ENCODE measurements around the gene NRF1. TPM values are rescaled to one million over a fixed set of nuclear protein-coding genes. Genes with fewer than 3 reads are reported as not detected.

The NRF1 gene
- total and polyA plus RNA-seq, 2 of the 8 experiments (the other 6 are each of a cell fraction or from before 2014, with no cell fraction given) = 18.2 to 21.4 TPM

- no peaks in the 10 kb centered on the region for H3K79me1 ChIP-seq (ENCODE audit: low read depth, low read length)
- H3K23ac ChIP-seq (ENCODE audit: insufficient read length) = no peak overlapping the region
- H3K27me3 ChIP-seq (replicated peaks in 1 of 4; ENCODE audit: control insufficient read depth in 3 of 4, extremely low read depth in 1 of 4, insufficient read depth in 3 of 4, low read length in 3 of 4) = no peaks in the 10 kb centered on the region
- H3K14ac ChIP-seq (ENCODE audit: insufficient read length) = no peak overlapping the region
- POLR2A ChIA-PET (ENCODE audit: partially characterized antibody) = interaction anchor here (0.7 to 1.1 kb wide), 5 partner anchors 8 to 428 kb away, joined by 3 to 7 read pairs (median 3); no protein-coding TSS in a partner anchor
- H2AK5ac ChIP-seq (ENCODE audit: low read depth, low read length) = no peak overlapping the region
- no peak overlapping the region for H4K8ac ChIP-seq (ENCODE audit: extremely low read depth, insufficient read depth, low read length)
- no peak overlapping the region for H2BK5ac ChIP-seq (ENCODE audit: low read depth, low read length)
- H4K91ac ChIP-seq (replicated peaks; ENCODE audit: insufficient read length, low read length) = no peak overlapping the region
- no peak for DNase-seq (ENCODE audit: low read depth in 1 of 2, low spot score in 2 of 2)
- no peak overlapping the region for H2BK20ac ChIP-seq (ENCODE audit: low read length)
- no peaks in the 10 kb centered on the region for H3K9me3 ChIP-seq (ENCODE audit: insufficient read depth in 2 of 2, low read depth in 1 of 2, low read length in 1 of 2)
- H3K56ac ChIP-seq (replicated peaks; ENCODE audit: insufficient read length, low read depth, low read length) = no peak overlapping the region
- H3K9ac ChIP-seq (replicated peaks in 1 of 4; ENCODE audit: extremely low read depth in 1 of 4, low read depth in 3 of 4, low read length in 3 of 4) = no peak overlapping the region
- FAIRE-seq = no peak
- H2AFZ ChIP-seq (ENCODE audit: low read length) = no peak overlapping the region
- no peak overlapping the region for H2BK12ac ChIP-seq (ENCODE audit: low read depth, low read length)
- no peak overlapping the region for H3K4me2 ChIP-seq (ENCODE audit: insufficient read depth in 1 of 2, low read depth in 2 of 2, low read length in 2 of 2)
- H2BK120ac ChIP-seq (replicated peaks; ENCODE audit: low read depth, low read length) = no peak overlapping the region
- no peak overlapping the region for H3K4me3 ChIP-seq (ENCODE audit: extremely low read depth in 1 of 4, insufficient read depth in 2 of 4, low read depth in 3 of 4, low read length in 4 of 4)
- no peak overlapping the region for H3K4ac ChIP-seq (replicated peaks; ENCODE audit: insufficient read length, low read depth, low read length)
- CTCF ChIA-PET (ENCODE audit: partially characterized antibody) = interaction anchor here (0.6 to 2.2 kb wide), 5 partner anchors 10 to 227 kb away, joined by 3 to 9 read pairs (median 3); no protein-coding TSS in a partner anchor
- H3K27ac ChIP-seq (ENCODE audit: low read depth, low read length) = no peak overlapping the region
- no peak overlapping the region for H4K5ac ChIP-seq (ENCODE audit: insufficient read length, low read depth, low read length)
- H3K18ac ChIP-seq (ENCODE audit: extremely low read depth, low read length) = no peak overlapping the region
- H3K4me1 ChIP-seq (replicated peaks in 1 of 4; ENCODE audit: control insufficient read depth in 3 of 4, insufficient read depth in 4 of 4, low read length in 3 of 4) = no peaks in the 10 kb centered on the region; a peak in 1 of 7 replicates
- H2BK15ac ChIP-seq (ENCODE audit: low read length) = no peak overlapping the region
- H3K79me2 ChIP-seq (ENCODE audit: control insufficient read depth in 1 of 2, insufficient read depth in 2 of 2, low read length in 2 of 2) = no peaks in the 10 kb centered on the region
- peaks cover 2% of the 10 kb centered on the region; the same call in 1 of the 2 replicates for H3K23me2 ChIP-seq (ENCODE audit: low read depth, low read length)
- H3K36me3 ChIP-seq (ENCODE audit: control insufficient read depth in 2 of 4, insufficient read depth in 4 of 4, low read length in 3 of 4) = no peaks in the 10 kb centered on the region
- H4K20me1 ChIP-seq (replicated peaks in 1 of 2; ENCODE audit: control insufficient read depth in 1 of 2, insufficient read depth in 2 of 2, low read length in 2 of 2) = no peaks in the 10 kb centered on the region
- no peak for TF ChIP-seq SP4 (IDR thresholded peaks at IDR 0.05; ENCODE audit: low read length)
Observed at GRCh38 chr7:129597672-129598071, 13.8 kb upstream of the NRF1 start.
